SK-N-SH (cell line): ENCODE results near the gene RHBG. TPM values are rescaled to one million over a fixed set of nuclear protein-coding genes. Genes with fewer than 3 reads are reported as not detected.

Experiments
- CTCF ChIA-PET: fragments of 300-600, 350-600 bp; formaldehyde crosslinking; extraction: SDS; loops from one replicate; lab custom pipeline; 2021; lab: Yijun Ruan, JAX
- POLR2A ChIA-PET: fragments of 350-600 bp; sonication (Branson Sonifier 250); formaldehyde crosslinking; extraction: SDS; loops from one replicate; lab custom pipeline; 2020; ENCODE audit warnings: antibody characterized with exemption, inconsistent platforms; lab: Yijun Ruan, JAX
- DNase-seq: peaks from one replicate; pipeline ENCODE4 v3.0.0; 2012
- H2AFZ ChIP-seq: fragments of 200-600 bp; sonication (generic); 2 replicates; pipeline ENCODE4 v1.8.1; 2016; ENCODE audit warnings: antibody characterized with exemption, mild to moderate bottlenecking, low read depth
- H3F3A ChIP-seq: fragments of 200-600 bp; sonication (generic); replicated peaks from 2 replicates; pipeline ENCODE3; 2016; ENCODE audit warnings: antibody characterized with exemption, mild to moderate bottlenecking; ENCODE audit not compliant: insufficient read depth
- H3K27ac ChIP-seq, 2 experiments: fragments of 200-500 bp in 1 of 2; fragments of 200-600 bp in 1 of 2; sonication (Bioruptor generic) in 1 of 2; sonication (generic), shearing (Covaris generic) in 1 of 2; 2 replicates each; pipeline versions ENCODE4 v1.5.1 to v1.6.1; 2014 to 2016; ENCODE audit warnings: low read depth in 2 of 2, inconsistent platforms in 1 of 2, low read length in 1 of 2, mild to moderate bottlenecking in 1 of 2, mixed read lengths in 1 of 2
- H3K27me3 ChIP-seq: fragments of 200-600 bp; sonication (generic), shearing (Covaris generic); 2 replicates; pipeline ENCODE4 v1.6.1; 2016; ENCODE audit warnings: mixed run types; ENCODE audit not compliant: insufficient read depth
- H3K36me3 ChIP-seq, 2 experiments: fragments of 200-500 bp in 1 of 2; fragments of 200-600 bp in 1 of 2; sonication (Bioruptor generic) in 1 of 2; sonication (generic) in 1 of 2; replicated peaks in 1 of 2; 2 replicates each; pipeline versions ENCODE3 to v1.5.1; 2014 to 2016; ENCODE audit warnings: low read length in 1 of 2, mild to moderate bottlenecking in 1 of 2; ENCODE audit not compliant: insufficient read depth in 2 of 2, control insufficient read depth in 1 of 2
- H3K4me1 ChIP-seq, 2 experiments: fragments of 200-500 bp in 1 of 2; fragments of 200-600 bp in 1 of 2; sonication (Bioruptor generic) in 1 of 2; sonication (generic), shearing (Covaris generic) in 1 of 2; 2 replicates each; pipeline versions ENCODE4 v1.5.1 to v1.6.1; 2014 to 2016; ENCODE audit warnings: low read depth in 1 of 2, low read length in 1 of 2, mixed run types in 1 of 2; ENCODE audit not compliant: insufficient read depth in 2 of 2, control insufficient read depth in 1 of 2
- H3K4me2 ChIP-seq: fragments of 200-600 bp; sonication (generic), shearing (Covaris generic); 2 replicates; pipeline ENCODE4 v1.6.1; 2017; ENCODE audit warnings: mixed run types
- H3K4me3 ChIP-seq, 2 experiments: fragments of 200-500 bp in 1 of 2; fragments of 200-600 bp in 1 of 2; sonication (Bioruptor generic) in 1 of 2; sonication (generic), shearing (Covaris generic) in 1 of 2; 2 replicates each; pipeline versions ENCODE4 v1.5.1 to v1.8.1; 2014 to 2016; ENCODE audit warnings: low read depth in 2 of 2, inconsistent platforms in 1 of 2, low read length in 1 of 2, mild to moderate bottlenecking in 1 of 2, mixed read lengths in 1 of 2, moderate library complexity in 1 of 2
- H3K79me2 ChIP-seq: fragments of 200-600 bp; sonication (generic); 2 replicates; pipeline ENCODE4 v1.8.1; 2017; ENCODE audit warnings: mild to moderate bottlenecking; ENCODE audit not compliant: insufficient read depth
- H3K9ac ChIP-seq: fragments of 200-600 bp; sonication (generic); 2 replicates; pipeline ENCODE4 v1.6.1; 2017; ENCODE audit warnings: mixed run types
- H3K9me2 ChIP-seq: fragments of 200-600 bp; sonication (generic); 2 replicates; pipeline ENCODE4 v1.6.1; 2017; ENCODE audit warnings: mixed run types
- H3K9me3 ChIP-seq: fragments of 200-600 bp; sonication (generic); 2 replicates; pipeline ENCODE4 v1.6.1; 2017; ENCODE audit warnings: mixed run types, mild to moderate bottlenecking, moderate library complexity
- H4K20me1 ChIP-seq: fragments of 200-600 bp; sonication (generic); 2 replicates; pipeline ENCODE4 v1.6.1; 2017; ENCODE audit warnings: mild to moderate bottlenecking, mixed run types; ENCODE audit not compliant: insufficient read depth
- CHD2 ChIP-seq: fragments of 150-350 bp; IDR thresholded peaks from 2 replicates; pipeline ENCODE4 v1.6.1; 2018; ENCODE audit warnings: low read length; ENCODE audit not compliant: partially characterized antibody
- CTCF ChIP-seq: fragments of 200-600 bp; sonication (generic); IDR thresholded peaks from 2 replicates; pipeline ENCODE4 v1.6.1; 2017; ENCODE audit warnings: antibody characterized with exemption, mild to moderate bottlenecking, moderate library complexity
- EZH2phosphoT487 ChIP-seq: fragments of 200-600 bp; sonication (generic); IDR thresholded peaks from 2 replicates; pipeline ENCODE4 v1.6.1; 2017; ENCODE audit warnings: low read depth, mixed run types, mild to moderate bottlenecking, antibody characterized with exemption, moderate library complexity, borderline replicate concordance
- FOSL2 ChIP-seq: IDR thresholded peaks from 2 replicates; pipeline ENCODE4 v1.4.0; 2012; ENCODE audit warnings: low read depth, mild to moderate bottlenecking, moderate library complexity, borderline replicate concordance
- GABPA ChIP-seq: IDR thresholded peaks from 2 replicates; pipeline ENCODE4 v1.4.0; 2012; ENCODE audit warnings: low read depth, mild to moderate bottlenecking
- NFIC ChIP-seq: IDR thresholded peaks from 2 replicates; pipeline ENCODE4 v1.4.0; 2012; ENCODE audit warnings: borderline replicate concordance
- PBX3 ChIP-seq: IDR thresholded peaks from 2 replicates; pipeline ENCODE4; 2012
- POLR2AphosphoS5 ChIP-seq: IDR thresholded peaks from 2 replicates; pipeline ENCODE4 v1.6.1; 2012; ENCODE audit warnings: low read depth, low read length
- RAD21 ChIP-seq: IDR thresholded peaks from 2 replicates; pipeline ENCODE4 v1.6.1; 2012; ENCODE audit warnings: mild to moderate bottlenecking, low read length
- RXRA ChIP-seq: IDR thresholded peaks from 2 replicates; pipeline ENCODE4 v1.4.0; 2012; ENCODE audit warnings: low read depth, mild to moderate bottlenecking, borderline replicate concordance
- TAF1 ChIP-seq: IDR thresholded peaks from 2 replicates; pipeline ENCODE4 v1.6.1; 2012; ENCODE audit warnings: low read depth, mild to moderate bottlenecking, low read length, moderate library complexity, borderline replicate concordance
- TEAD4 ChIP-seq: IDR thresholded peaks from 2 replicates; pipeline ENCODE4 v1.4.0; 2012; ENCODE audit warnings: mild to moderate bottlenecking, borderline replicate concordance; ENCODE audit not compliant: insufficient read depth
- USF1 ChIP-seq: IDR thresholded peaks from 2 replicates; pipeline ENCODE4 v1.4.0; 2012; ENCODE audit warnings: low read depth, borderline replicate concordance
- WGBS: methylation state at CpG from one replicate; pipeline ENCODE4 v1.1.6; 2017; ENCODE audit warnings: low lambda C conversion rate; 5-methylcytosine and 5-hydroxymethylcytosine counted together
- polyA plus RNA-seq, 3 experiments: library from polyadenylated mRNA; depleted of rRNA; stranded (reverse); fragments of >200 nt; gene quantifications; 2 replicates each; pipeline ENCODE4 v1.2.3, GENCODE V29; 2012
- TF ChIP-seq, protein P1 (sequence below): IDR thresholded peaks from 2 replicates; pipeline ENCODE4 v1.4.0; 2012; ENCODE audit warnings: low read depth

Gene RHBG
- polyA plus RNA-seq, 1 of the 3 experiments (the other 2 are of a cell fraction) = 0.18 TPM

DNA sequence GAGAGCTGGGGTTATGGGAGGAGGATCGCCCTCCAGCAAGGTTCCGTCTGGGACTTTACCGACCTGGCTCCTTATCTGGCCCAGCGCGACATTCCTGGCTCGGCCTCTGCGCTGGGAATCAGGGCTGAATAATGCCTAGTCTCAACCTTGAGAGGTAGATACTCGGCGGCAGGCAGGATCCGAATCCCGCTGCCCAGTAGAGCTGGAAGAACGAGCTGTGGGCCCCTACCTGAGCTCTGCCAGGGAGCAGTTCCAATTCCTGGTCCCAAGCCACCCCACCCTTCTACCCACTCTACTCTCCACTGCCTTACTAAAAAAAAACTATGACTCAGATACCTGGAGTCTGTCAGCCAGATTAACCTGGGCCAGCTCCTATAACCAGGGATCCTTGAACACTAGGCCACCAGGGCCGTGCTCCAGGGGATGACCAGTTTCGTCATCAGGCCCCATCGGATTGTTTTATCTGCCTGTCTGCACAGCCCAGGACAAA lies 53.6 kb downstream of the RHBG start:
- no peaks in the 10 kb centered on the region for H3K79me2 ChIP-seq
- CTCF ChIA-PET = interaction anchor here (0.9 to 29.5 kb wide), 5 partner anchors 14 to 78 kb away, joined by 3 to 412 read pairs (median 5); no protein-coding TSS in a partner anchor
- no peaks in the 10 kb centered on the region for H4K20me1 ChIP-seq
- H3K4me2 ChIP-seq = no peak overlapping the region
- POLR2A ChIA-PET = interaction anchor here (1.0 to 1.4 kb wide), 2 partner anchors 7 to 78 kb away, joined by 3 to 4 read pairs; partner anchors contain the start of gene MEF2D
- H3K4me3 ChIP-seq = no peak overlapping the region
- H2AFZ ChIP-seq = no peak overlapping the region
- TF ChIP-seq TAF1 (no peak), FOSL2 (no peak), USF1 (no peak), PBX3 (no peak), RXRA (no peak), CHD2 (no peak), CTCF (no peak), TEAD4 (no peak), GABPA (no peak), NFIC (no peak), RAD21 (no peak), EZH2phosphoT487 (no peak), POLR2AphosphoS5 (no peak)
- TF ChIP-seq, protein P1, sequence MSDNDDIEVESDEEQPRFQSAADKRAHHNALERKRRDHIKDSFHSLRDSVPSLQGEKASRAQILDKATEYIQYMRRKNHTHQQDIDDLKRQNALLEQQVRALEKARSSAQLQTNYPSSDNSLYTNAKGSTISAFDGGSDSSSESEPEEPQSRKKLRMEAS = no peak
- H3K27ac ChIP-seq = no peak overlapping the region
- 87% methylated on average over 15 of the region's 15 CpGs for WGBS
- peaks cover 65% of the 10 kb centered on the region for H3K27me3 ChIP-seq
- DNase-seq = no peak
- no peaks in the 10 kb centered on the region for H3K9me2 ChIP-seq
- H3K9ac ChIP-seq = no peak overlapping the region
- H3F3A ChIP-seq = peaks cover 4% of the 10 kb centered on the region
- H3K4me1 ChIP-seq = peaks cover 11 to 28% of the 10 kb centered on the region in 2 experiments; a peak in 3 of 4 replicates
- H3K36me3 ChIP-seq = no peaks in the 10 kb centered on the region
- H3K9me3 ChIP-seq = no peaks in the 10 kb centered on the region
